Inflammatory macrophage treated with lipopolysaccharide for 4 hours (primary cell): Measurements from ENCODE around the gene TMEM138.

Experiments
- DNase-seq: peaks from one replicate; pipeline ENCODE4 v3.0.0-alpha.2; 2020

The TMEM138 gene

DNA sequence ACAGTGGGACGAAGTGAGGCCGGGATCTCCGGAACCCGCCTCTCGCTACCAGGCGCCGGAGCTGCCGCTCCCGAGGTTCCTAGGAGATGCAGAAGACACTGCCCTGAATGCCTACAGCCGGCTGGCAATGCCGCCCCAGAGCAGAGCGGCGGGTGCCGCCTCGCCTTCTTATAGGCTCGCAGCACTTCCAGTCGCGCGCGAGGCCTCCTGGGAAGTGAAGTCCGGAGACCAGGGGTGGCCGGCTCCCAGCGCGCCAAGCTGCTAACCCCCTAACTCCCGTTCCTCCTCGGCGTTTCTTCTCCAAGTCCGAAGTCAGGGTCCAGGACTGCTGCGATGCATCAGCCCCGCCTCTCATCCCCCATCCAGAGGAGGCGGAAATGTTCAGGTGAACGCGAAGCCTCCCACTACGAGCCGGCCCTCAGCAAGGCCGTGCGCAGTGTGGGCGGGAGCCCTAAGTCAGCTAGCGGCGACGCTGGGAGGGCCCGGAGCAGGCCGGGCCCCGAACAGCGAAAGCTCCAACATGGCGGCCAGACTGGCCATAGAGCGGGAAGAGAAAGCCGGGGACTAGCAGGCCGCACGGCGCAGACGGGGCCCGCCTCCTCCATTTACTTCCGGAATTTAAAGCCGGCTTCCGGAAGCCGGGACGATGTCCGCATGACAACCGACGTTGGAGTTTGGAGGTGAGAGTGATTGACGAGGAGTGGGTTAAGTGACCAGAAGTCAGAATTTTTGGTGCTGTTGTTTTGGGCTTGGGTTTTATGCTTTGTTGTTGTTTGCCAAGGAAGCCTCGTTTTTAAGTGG lies at the start of gene TMEM138, which contains the start of gene CYB561A3:
Gene TMEM138 (plus strand): TSS at position 634 of the 801 bp plus-strand sequence. CDS start 2,017 bp downstream, outside the sequence.
Gene CYB561A3 (minus strand): TSS at position 142 of the 801 bp plus-strand sequence. CDS start 5,169 bp downstream, outside the sequence.
- DNase-seq = peak; percentile 99

DNA sequence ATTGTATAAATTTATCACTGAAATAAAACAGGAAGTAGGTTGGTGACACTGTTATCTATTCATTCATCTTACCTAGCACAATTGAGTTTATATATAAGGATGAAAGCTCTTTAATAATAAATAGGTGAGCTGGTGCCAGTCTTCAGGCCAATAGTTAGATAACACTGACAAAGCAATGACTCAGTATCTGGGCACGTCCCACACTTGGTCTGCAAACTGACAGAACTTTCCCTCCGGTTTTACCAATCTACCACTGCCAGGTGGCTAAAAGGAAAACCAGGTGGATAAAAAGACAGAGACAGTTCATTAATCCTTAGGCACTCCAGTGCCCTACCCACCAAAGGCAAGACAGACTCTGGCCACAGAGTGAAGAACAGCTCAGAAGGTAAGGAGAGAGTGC lies 46.9 kb upstream of the TMEM138 start:
- DNase-seq = no peak

DNA sequence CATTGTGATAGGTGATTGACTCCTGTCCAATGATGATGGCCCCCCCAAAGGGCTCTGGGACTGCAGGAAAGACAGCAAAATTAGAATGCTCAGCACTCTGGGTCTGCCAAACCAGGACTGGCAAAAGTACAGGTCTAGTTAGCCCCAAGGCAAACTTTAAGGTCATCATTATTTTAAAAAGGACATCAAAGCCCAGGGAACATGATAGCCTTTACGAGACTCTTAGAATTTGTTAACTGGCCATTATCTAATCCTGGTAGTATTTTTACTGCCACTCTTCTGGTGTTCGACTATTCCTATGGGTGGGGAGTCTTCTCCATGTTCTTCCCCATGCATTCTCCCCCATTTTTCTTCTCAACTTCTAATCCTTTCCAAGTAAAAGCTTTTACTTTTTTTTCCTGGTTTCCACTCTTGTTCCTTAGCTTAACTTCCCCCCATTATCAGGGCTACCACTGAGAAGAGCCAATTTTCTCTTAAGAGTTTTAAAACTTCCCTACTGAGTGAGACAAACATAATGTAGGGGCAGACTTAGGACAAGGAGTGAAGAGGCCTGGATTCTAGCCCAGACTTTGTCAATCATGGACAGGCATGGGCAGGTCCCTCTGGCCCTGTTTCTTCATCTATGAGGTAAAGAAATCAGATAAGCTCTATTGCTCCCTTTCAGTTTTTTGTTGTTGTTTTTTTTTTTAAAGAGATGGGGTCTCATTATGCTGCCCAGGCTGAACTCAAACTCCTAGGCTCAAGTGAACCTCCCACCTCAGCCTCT lies 36.3 kb upstream of the TMEM138 start:
- no peak for DNase-seq

DNA sequence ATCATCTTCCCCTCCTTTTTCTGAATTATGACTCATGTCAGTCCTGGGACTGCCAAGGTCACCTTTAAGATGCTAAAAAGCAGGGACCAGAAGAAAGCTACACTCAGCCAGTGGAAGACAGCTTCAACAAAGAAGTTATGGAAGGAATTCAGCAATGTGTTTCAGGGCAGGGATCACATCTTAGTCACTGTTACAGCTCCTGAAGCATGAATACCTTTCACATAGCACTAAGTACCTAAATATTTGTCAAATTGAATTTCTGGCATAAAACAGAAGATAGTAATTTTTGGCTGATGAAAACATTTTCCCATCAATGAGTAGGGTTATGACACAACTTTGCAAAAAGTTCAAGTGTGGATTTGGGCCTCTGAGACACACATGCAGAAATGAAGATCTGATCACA lies 34.5 kb upstream of the TMEM138 start:
- no peak for DNase-seq

DNA sequence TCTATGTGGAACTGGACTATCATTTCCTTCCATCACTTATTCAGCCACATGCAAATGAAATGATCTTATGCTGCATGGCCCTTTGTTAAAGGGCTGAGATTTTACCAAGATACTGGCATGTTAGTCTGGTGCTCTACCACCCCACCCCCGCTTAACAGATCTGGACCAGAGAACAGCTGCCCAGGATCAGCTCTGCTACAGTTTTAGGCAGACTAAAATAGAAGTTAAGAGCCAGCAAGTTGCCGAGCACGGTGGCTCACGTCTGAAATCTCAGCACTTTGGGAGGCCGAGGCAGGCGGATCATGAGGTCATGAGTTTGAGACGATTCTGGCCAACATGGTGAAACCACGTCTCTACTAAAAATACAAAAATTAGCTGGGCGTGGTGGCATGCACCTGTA lies 33.8 kb upstream of the TMEM138 start:
- no peak for DNase-seq

DNA sequence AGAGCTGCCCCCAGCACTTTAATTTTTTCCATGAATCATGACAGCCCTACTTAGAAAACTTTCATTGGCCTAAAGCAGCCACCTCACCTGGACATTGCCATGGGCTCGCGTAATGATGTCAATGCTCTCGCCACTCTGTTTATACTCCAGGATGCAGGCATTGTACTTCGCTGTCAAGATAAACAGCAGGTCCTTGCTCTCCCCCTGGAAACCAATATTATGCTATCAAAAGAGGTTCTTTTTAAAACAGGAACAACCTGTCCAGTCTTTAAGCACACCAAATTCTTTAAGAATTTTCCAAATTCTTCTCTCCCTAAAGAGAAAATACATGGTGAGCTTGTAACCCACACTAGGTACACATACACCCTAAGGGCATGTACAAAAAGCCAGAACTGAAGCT lies 32.3 kb upstream of the TMEM138 start:
- DNase-seq = no peak

DNA sequence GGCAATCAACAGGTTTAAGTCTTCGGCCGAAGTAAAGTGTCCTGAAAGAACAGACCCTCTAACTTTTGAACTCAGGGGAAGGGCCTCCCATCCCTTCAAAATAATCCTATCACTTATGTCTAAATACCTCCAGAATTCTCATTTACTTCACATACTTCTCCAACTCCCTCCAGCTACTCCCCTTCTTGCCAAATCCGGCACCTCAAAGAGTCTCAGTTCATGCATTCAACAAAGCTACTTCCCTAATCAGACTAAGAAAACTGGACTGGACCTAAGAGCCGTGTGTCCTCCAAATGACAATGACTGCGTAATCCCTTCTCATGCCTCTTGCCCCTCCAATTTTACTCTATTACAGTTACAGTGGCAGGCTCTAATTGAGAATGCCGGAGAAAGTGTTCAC lies 30.5 kb upstream of the TMEM138 start:
- peak; percentile 67 for DNase-seq

DNA sequence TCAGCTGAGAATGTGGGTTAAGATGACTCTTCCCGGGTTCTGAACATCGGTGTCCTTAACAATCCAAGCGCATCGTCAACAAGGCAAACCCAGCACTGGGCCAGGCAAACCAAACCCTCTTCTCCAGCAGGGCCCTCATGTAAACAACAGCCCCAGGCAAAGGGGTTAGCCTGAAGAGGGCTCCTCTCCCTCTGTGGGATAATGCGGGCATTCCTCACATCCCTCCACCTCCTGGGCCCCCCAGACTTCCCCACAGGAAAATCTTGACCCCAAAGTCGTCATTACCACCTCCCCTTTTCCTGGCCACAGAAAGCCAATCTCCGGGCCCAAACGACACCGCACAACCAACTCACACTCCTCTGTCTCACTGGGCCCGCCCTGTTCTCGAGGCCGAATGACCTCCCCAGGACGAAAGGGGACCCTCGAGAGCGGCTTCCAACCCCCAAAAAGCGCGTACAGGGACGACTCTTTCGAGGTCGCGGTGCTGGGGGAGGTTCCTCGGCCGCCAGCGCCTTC lies 29.8 kb upstream of the TMEM138 start:
- peak; percentile 17 for DNase-seq

DNA sequence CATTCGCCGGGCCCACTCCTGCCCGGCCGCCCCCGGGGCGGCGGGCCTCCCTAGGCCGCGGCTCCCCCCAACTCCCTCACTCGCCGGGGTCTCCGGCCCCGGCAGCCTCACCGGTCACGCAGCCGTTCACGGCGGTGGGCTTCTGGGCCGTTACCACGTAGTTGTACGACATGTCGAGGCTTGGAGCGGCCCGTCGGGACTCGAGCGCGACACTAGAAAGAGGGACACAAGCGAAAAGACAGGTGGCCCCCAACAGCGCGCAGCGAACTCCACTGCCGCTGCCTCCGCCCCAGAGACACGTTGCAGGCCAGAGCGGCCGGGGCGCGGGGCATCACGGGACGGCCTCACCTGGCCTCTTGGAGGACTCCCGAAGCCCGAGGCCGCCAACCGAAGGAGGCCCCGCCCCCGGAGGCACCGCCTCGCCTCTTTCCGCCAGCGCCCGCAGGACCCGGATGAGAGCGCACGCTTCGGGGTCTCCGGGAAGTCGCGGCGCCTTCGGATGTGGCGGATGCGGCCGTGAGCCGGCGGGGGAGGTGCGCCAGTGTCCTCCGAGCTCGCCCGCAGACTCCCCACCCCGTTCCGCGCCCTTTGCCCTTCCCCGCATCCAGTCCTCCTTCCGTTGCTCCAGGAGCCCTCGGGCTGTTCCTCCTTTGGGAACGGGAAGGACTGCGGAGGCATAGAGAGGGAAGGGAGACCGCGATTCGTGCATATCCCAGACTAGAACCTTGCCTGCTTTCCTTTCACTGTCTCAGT lies 29.2 kb upstream of the TMEM138 start, which contains the start of the genes DDB1 and TKFC:
Gene DDB1 (minus strand): TSS at position 309 of the 753 bp plus-strand sequence. CDS start 137 bp downstream, at position 172.
Gene TKFC (plus strand): TSS at position 432 of the 753 bp plus-strand sequence. CDS start 1,501 bp downstream, outside the sequence.
- peak; percentile 86 for DNase-seq

DNA sequence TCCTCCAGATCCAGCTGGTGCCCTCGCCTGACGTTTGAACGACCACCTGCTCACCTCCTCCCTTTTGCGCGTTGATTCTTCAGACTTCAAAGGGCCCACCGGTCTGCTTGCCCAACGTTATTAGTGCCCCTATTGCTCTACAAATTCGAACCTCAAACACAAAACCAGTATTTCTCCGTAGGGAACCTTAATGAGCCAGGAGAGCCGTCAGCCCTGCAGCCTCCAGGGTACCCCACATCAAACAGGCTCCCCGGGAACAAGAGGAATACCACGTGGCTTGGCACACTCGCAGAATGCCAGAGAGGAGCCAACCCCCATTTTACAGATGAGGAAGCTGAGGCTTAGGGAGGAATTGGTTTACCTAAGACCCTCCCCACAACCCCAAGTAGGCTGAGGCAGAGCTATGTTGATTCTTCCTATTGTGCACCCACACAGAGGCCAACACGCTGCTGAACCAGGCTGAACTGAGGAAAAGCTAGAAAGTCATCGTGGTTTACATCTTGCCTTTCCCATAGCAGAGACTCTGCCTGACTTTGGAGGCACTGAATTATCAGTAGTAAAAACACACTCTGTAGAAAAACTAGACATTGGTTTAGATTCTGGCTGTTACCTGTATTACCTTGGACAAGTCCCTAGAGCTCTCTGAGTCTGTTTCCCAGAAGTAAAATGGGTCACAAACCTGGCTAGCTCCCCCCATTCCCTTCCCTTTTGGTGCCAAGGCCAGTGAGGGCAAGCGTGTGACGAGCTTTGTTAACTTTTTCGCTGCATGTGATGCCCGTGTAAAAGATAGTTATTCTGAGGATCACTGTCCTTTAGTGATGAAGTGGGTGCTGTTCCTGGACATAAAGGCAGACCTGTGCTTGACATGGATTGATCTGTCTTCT lies 28.4 kb upstream of the TMEM138 start:
- no peak for DNase-seq

DNA sequence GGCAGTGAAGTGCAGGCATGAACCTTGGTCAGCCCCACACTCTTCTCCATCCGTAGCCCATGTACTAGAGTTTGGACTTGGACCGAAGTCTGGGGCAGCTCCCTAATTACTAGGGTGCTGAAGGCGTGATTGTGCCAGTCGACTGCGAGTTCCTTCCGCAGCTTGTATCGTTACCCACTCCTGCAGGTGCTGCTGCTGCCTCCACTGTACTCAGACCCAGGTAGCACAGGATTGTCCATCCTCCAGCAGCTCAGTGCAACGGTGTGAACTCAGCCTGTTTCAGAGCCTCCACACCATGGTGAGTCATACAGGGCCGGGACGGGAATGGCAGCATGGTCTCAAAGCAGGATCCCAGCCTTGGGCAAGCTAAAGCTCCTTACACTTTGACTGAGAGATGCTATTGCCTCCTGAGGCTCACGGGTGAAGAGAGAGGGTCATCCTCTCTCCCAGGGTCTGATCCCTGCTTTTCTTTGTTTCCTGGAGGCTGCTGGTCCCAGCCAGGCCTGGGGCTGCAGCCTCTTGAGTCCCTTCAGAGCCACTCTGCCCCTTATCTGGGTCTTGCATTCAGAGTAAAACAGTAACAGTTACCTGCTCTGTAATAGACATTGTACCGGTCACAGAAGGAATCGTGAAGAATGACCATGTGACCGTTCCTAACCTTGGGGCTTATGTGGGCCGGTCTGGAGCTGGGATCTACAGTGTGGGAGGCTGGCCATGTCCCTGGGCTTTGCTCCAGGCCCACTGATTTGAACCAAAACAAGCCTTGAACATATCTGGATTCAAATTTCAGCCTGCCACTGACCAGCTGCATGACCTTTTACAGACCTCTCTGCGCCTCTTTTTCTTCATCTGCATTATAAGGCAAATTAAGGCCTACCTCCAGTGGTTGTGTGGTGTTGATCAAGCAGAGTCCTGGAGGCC lies 27.5 kb upstream of the TMEM138 start:
- no peak for DNase-seq

DNA sequence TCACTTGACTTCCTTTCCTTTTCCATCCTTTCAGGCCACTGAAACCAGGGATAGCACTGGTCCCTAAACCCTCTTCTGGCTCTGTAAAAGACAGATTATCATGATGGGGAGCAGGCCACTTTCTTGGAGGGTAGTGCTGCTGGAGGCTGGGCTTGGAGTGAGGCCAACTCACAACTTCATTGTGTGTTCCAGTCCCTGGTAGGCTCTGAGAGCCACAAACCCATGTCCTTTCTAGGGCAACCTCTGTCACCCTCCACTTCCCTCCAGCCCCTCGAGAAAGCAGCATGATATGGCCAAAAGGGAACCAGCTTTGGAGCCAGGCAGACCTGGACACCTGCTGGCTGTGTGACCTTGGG lies 26.8 kb upstream of the TMEM138 start:
- no peak for DNase-seq

DNA sequence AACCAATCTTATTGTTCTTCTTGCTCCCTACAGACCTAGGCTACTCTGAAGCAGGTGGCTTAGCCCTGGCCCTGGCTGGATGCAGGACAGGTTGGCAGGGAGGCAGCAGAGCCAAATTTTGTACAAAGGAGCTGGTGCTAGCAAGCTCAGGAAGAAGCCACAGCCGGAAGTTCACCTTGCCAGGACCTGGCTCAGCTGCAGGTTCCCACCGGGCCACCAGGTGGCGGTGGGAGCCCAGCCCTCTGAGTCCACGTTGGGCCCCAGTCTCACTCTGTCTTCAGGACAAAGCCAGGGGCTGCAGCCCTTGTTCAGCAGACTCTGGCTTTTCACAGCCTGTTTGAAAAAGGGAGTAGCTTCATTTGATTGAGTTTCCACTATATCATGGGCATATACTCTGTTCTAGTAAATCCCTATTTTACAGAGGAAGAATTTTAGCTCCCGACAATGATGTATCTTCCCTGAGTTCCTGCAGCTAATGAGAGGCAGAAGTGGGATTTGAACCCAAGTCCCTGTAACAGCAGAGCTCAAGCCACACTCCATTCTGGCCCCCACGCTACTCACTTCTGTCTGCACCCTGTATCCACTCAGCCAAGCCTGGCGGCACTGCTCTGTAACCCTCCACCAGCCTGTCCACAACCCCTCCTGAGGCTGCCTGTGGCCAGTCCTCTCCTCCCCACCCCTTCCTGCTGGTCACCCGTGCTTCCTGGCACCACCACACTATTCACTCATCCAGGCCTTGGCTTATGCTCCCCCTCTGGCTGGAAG lies 25.8 kb upstream of the TMEM138 start:
- peak; percentile 64 for DNase-seq

DNA sequence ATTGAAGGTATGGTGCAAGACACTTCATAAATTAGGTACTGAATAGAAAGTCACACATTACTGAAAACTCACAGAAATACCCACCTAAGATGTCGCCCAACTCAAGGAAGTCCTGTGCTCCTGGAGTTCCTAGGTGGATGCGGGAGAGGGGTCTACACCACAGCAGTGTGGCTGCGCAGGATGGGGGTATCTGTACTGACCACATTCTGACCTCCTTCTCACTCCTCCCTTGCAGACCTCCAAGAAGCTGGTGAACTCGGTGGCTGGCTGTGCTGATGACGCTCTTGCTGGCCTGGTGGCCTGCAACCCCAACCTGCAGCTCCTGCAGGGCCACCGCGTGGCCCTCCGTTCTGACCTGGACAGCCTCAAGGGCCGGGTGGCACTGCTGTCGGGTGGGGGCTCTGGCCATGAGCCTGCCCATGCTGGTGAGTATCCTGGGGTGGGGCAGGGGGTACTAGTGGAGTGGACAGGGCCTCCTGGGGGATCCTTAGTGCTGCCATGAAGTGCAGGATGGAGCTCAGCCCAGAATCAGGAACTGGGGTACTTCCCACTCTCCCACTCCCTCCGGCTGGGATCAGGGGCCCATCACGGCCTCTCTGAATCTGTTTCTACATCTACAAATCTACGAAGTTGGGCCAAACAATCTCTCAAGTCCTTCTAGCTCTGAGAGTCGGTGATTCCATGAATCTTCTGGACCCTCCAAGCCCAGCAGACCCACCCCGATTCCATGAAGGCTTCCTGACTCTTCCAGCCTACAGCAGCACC lies 24.3 kb upstream of the TMEM138 start:
- DNase-seq = peak; percentile 19

DNA sequence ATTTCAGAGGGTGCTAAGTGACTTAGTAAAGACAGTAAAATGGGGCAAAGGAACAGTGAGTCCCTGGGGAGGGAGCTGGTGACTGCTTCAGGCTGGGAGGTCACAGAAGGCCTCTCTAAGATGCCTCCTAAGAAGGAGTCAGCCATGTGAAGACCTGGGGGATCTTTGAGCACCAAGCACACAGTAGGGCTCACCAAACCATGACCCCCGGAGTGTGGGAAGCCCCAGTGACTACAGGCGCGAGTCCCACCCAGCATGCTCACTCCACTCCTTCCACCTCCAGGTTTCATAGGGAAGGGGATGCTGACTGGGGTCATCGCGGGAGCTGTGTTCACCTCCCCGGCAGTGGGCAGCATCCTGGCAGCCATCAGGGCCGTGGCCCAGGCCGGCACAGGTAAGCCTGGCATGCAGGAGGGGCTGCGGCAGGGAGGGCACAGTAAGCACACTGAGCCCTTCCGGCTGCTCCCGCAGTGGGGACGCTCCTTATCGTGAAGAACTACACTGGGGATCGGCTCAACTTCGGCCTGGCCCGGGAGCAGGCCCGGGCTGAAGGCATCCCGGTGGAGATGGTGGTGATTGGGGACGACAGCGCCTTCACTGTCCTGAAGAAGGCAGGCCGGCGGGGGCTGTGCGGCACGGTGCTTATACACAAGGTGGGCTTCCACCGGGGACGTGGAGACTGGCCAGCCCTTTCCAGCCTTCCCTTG lies 23.2 kb upstream of the TMEM138 start:
- DNase-seq = no peak

DNA sequence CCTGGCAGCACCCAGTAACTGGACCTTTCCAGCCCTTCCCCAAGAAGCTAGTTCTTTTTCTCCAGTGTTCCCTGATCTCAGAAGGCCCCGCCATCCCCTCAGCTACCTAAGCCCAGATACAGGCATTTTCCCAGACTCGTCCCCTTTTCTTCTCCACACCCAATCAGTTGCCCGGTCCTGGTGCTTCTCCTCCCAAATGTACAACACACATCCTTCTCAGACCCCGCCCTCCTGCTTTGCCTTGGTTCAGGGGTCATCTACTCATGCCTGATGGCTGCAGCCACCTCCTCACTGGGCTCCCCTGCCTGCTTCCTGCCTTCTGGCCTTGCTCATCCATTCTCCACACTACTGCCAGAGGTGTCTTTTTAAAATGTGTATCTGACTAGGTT lies 22.7 kb upstream of the TMEM138 start:
- DNase-seq = no peak

DNA sequence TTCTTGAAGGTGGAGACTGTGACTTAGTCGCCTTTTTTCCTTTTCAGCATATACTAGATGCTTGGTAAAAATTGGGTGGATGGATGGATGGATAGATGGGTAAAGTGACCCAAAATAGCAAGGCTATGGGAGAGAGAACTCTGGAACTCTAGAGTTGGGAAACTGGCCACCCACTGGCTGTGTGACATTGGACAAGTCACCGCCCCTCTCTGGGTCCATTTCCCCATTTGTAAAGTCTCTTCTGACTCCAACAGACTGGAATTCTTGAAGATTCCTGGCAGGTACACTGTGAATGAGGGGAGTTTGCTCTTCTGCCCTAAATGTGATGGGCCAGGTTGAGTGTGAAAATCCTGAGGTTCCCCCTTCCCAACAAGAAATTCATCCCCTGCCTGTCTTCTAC lies 21.2 kb upstream of the TMEM138 start:
- peak; percentile 53 for DNase-seq

DNA sequence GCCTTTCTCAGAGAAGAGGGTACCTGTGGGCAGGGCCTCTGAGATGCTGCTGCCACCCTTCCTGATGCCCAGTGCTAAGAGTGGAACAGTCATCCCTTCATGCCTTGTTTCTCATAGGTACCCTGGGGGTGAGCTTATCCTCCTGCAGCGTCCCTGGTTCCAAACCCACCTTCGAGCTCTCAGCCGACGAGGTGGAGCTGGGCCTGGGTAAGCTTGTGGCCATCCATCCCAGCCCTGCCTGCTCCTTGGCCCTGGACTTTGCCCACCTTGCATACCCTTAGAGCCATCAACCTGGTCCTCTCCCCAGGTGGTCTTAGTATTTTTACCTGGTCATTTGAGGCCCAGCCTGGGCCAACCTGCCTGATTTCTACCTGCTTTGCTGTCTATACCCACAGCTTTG lies 20.5 kb upstream of the TMEM138 start:
- DNase-seq = no peak
